ENCODE data around the gene FAM111A. TPM values are rescaled to one million over a fixed set of nuclear protein-coding genes. Genes with fewer than 3 reads are reported as not detected.

The FAM111A gene
- total and polyA plus RNA-seq, 9 of the 15 experiments (the other 6 are each of a cell fraction or from before 2014, with no cell fraction given): 14.8 to 30.6 (median 20.1) TPM

- DNase-seq (ENCODE audit: extremely low read depth in 1 of 4, low spot score in 3 of 4): no peak
- ChIA-PET POLR2A (no interaction called here), CTCF (ENCODE audit: low intra/inter-chr PET ratio) (no interaction called here)
- TF ChIP-seq, protein P1, sequence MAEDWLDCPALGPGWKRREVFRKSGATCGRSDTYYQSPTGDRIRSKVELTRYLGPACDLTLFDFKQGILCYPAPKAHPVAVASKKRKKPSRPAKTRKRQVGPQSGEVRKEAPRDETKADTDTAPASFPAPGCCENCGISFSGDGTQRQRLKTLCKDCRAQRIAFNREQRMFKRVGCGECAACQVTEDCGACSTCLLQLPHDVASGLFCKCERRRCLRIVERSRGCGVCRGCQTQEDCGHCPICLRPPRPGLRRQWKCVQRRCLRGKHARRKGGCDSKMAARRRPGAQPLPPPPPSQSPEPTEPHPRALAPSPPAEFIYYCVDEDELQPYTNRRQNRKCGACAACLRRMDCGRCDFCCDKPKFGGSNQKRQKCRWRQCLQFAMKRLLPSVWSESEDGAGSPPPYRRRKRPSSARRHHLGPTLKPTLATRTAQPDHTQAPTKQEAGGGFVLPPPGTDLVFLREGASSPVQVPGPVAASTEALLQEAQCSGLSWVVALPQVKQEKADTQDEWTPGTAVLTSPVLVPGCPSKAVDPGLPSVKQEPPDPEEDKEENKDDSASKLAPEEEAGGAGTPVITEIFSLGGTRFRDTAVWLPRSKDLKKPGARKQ (CRISPR knock-in tag; IDR thresholded peaks at IDR 0.05): no peak
- no peak for TF ChIP-seq GTF2A2 (tag; IDR thresholded peaks at IDR 0.05)
- Histone ChIP-seq H3K27me3 (ENCODE audit: control insufficient read depth in 2 of 2, insufficient read depth in 2 of 2, low read length in 2 of 2) (no peaks in the 10 kb centered on the region), H3K79me2 (ENCODE audit: control insufficient read depth, insufficient read depth, low read length) (no peaks in the 10 kb centered on the region), H3K27ac (ENCODE audit: extremely low read depth, low read depth, low read length) (no peak overlapping the region), H3K9me1 (ENCODE audit: control insufficient read depth, insufficient read depth, low read length) (no peaks in the 10 kb centered on the region), H4K20me1 (replicated peaks; ENCODE audit: control insufficient read depth, insufficient read depth, low read length) (no peaks in the 10 kb centered on the region), H3K9me3 (replicated peaks; ENCODE audit: control insufficient read depth, insufficient read depth, low read depth, low read length) (no peaks in the 10 kb centered on the region), H2AFZ (ENCODE audit: low read depth, low read length) (no peak overlapping the region), H3K4me3 (no peak overlapping the region), H3K4me2 (ENCODE audit: insufficient read depth, low read length) (no peak overlapping the region), H3K36me3 (ENCODE audit: control insufficient read depth, insufficient read depth, low read length) (no peaks in the 10 kb centered on the region), H3K4me1 (replicated peaks in 1 of 2; ENCODE audit: control insufficient read depth in 2 of 2, insufficient read depth in 2 of 2, low read length in 2 of 2) (no peaks in the 10 kb centered on the region), H3K9ac (ENCODE audit: insufficient read depth in 1 of 2, low read depth in 2 of 2, low read length in 2 of 2) (no peak overlapping the region)
- no peak for FAIRE-seq
- in situ Hi-C loops (cut with MboI) (no loop called here), intact Hi-C loops (cut with micrococcal nuclease) (no loop called here)
- ATAC-seq: no peak
- BruUV-seq (replicated peaks): no TSS peak
- WGBS (ENCODE audit: insufficient coverage, low coverage, missing lambda C conversion rate): 3% methylated on average over 3 of the region's 3 CpGs
Measured at GRCh38 chr11:59114344-59114743, 28.3 kb upstream of the FAM111A start.

DNA sequence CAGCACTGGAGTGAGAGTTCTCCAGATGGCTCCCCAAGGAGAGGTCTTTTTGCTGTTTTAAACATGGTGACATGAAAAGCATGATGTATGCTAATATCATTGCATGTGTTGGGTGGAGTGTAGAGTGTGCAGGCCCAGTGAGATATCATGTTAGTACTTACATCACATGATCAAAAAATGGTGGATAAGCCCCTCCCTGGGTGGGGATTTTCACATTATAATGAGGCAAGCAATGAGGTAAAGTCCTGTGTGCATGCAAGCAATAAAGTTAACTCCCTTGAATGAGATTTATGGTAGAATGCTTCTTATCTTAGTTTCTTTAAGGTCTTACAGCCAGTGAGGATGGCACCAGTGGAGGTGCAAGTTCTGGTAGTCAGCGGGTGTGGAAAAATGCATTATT lies 27.1 kb upstream of the FAM111A start:
- ATAC-seq (no peak), DNase-seq (ENCODE audit: extremely low read depth in 1 of 4, low spot score in 3 of 4) (no peak), FAIRE-seq (no peak)
- in situ Hi-C loops (cut with MboI): no loop called here
- Histone ChIP-seq H3K4me3 (no peak overlapping the region), H3K4me2 (ENCODE audit: insufficient read depth, low read length) (no peak overlapping the region), H3K9me1 (ENCODE audit: control insufficient read depth, insufficient read depth, low read length) (no peaks in the 10 kb centered on the region), H3K27ac (ENCODE audit: extremely low read depth, low read depth, low read length) (no peak overlapping the region), H3K4me1 (replicated peaks in 1 of 2; ENCODE audit: control insufficient read depth in 2 of 2, insufficient read depth in 2 of 2, low read length in 2 of 2) (no peaks in the 10 kb centered on the region), H4K20me1 (replicated peaks; ENCODE audit: control insufficient read depth, insufficient read depth, low read length) (no peaks in the 10 kb centered on the region), H3K79me2 (ENCODE audit: control insufficient read depth, insufficient read depth, low read length) (no peaks in the 10 kb centered on the region), H3K36me3 (ENCODE audit: control insufficient read depth, insufficient read depth, low read length) (no peaks in the 10 kb centered on the region), H3K9me3 (replicated peaks; ENCODE audit: control insufficient read depth, insufficient read depth, low read depth, low read length) (no peaks in the 10 kb centered on the region), H3K27me3 (ENCODE audit: control insufficient read depth in 2 of 2, insufficient read depth in 2 of 2, low read length in 2 of 2) (no peaks in the 10 kb centered on the region), H3K9ac (ENCODE audit: insufficient read depth in 1 of 2, low read depth in 2 of 2, low read length in 2 of 2) (no peak overlapping the region), H2AFZ (ENCODE audit: low read depth, low read length) (no peak overlapping the region)
- TF ChIP-seq, protein P2, sequence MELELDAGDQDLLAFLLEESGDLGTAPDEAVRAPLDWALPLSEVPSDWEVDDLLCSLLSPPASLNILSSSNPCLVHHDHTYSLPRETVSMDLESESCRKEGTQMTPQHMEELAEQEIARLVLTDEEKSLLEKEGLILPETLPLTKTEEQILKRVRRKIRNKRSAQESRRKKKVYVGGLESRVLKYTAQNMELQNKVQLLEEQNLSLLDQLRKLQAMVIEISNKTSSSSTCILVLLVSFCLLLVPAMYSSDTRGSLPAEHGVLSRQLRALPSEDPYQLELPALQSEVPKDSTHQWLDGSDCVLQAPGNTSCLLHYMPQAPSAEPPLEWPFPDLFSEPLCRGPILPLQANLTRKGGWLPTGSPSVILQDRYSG (tag; conservative IDR thresholded peaks at IDR 0.05; ENCODE audit: low read depth): no peak
- TF ChIP-seq, protein P3, sequence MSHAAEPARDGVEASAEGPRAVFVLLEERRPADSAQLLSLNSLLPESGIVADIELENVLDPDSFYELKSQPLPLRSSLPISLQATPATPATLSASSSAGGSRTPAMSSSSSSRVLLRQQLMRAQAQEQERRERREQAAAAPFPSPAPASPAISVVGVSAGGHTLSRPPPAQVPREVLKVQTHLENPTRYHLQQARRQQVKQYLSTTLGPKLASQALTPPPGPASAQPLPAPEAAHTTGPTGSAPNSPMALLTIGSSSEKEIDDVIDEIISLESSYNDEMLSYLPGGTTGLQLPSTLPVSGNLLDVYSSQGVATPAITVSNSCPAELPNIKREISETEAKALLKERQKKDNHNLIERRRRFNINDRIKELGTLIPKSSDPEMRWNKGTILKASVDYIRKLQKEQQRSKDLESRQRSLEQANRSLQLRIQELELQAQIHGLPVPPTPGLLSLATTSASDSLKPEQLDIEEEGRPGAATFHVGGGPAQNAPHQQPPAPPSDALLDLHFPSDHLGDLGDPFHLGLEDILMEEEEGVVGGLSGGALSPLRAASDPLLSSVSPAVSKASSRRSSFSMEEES (CRISPR knock-in tag; IDR thresholded peaks at IDR 0.05): peak; percentile 7; the same call in 1 of the 2 replicates
- no peak for TF ChIP-seq SMAD1 (IDR thresholded peaks at IDR 0.05; ENCODE audit: low read depth, low read length, partially characterized antibody)
- 0% methylated on average over 1 of the region's 1 CpG for WGBS (ENCODE audit: insufficient coverage, low coverage, missing lambda C conversion rate)
- BruUV-seq (replicated peaks): no TSS peak
- POLR2A ChIA-PET: no interaction called here
- intact Hi-C loops (cut with micrococcal nuclease): no loop called here
- CTCF ChIA-PET (ENCODE audit: low intra/inter-chr PET ratio): no interaction called here
